GM23338 (cell line): ENCODE measurements around the gene UGT2B17. TPM values are rescaled to one million over a fixed set of nuclear protein-coding genes. Genes with fewer than 3 reads are reported as not detected.

Source experiments
- ATAC-seq: fragments of 200-7000 bp; cut with Tn5 transposase; 3 replicates; pipeline ENCODE4 v1.9.1; 2020
- DNase-seq: peaks from one replicate; pipeline ENCODE4 v3.0.0-alpha.2; 2015; ENCODE audit warnings: low spot score
- H2AFZ ChIP-seq: fragments of 200-600 bp; sonication (generic); 2 replicates; pipeline ENCODE4 v1.8.0; 2016; ENCODE audit warnings: antibody characterized with exemption, mild to moderate bottlenecking, moderate library complexity
- H3F3A ChIP-seq: fragments of 200-600 bp; sonication (generic); replicated peaks from 2 replicates; pipeline ENCODE4 v1.8.0; 2017; ENCODE audit warnings: antibody characterized with exemption, mixed run types, low read depth
- H3K27ac ChIP-seq: fragments of 200-600 bp; sonication (generic); 2 replicates; pipeline ENCODE4 v1.6.1; 2016; ENCODE audit warnings: low read depth
- H3K27me3 ChIP-seq: fragments of 200-600 bp; sonication (generic); 2 replicates; pipeline ENCODE4 v1.8.0; 2016; ENCODE audit warnings: mild to moderate bottlenecking, mixed run types, moderate library complexity; ENCODE audit not compliant: insufficient read depth
- H3K36me3 ChIP-seq: fragments of 200-600 bp; sonication (generic); 2 replicates; pipeline ENCODE4 v1.8.0; 2016; ENCODE audit warnings: mild to moderate bottlenecking; ENCODE audit not compliant: insufficient read depth
- H3K4me1 ChIP-seq: fragments of 200-600 bp; sonication (generic); 2 replicates; pipeline ENCODE4 v1.8.0; 2016; ENCODE audit warnings: mild to moderate bottlenecking, moderate library complexity; ENCODE audit not compliant: insufficient read depth
- H3K4me2 ChIP-seq: fragments of 200-600 bp; sonication (generic); 2 replicates; pipeline ENCODE4 v1.7.1; 2017; ENCODE audit warnings: mixed run types
- H3K4me3 ChIP-seq: fragments of 200-600 bp; sonication (generic); 2 replicates; pipeline ENCODE4 v1.6.1; 2016; ENCODE audit warnings: mixed run types
- H3K79me2 ChIP-seq: fragments of 200-600 bp; sonication (generic); replicated peaks from 2 replicates; pipeline ENCODE4 v1.8.0; 2017; ENCODE audit warnings: mild to moderate bottlenecking; ENCODE audit not compliant: insufficient read depth
- H3K9me2 ChIP-seq: fragments of 200-600 bp; sonication (generic); 2 replicates; pipeline ENCODE4 v1.8.0; 2017; ENCODE audit not compliant: insufficient read depth
- H4K20me1 ChIP-seq: fragments of 200-600 bp; sonication (generic); replicated peaks from 2 replicates; pipeline ENCODE4 v1.8.0; 2017; ENCODE audit warnings: mild to moderate bottlenecking; ENCODE audit not compliant: insufficient read depth
- H3K27ac Mint-ChIP-seq: 2 replicates; pipeline ENCODE4 v1.8.0; 2020; ENCODE audit warnings: inconsistent platforms, mild to moderate bottlenecking, moderate library complexity, mixed read lengths
- H3K27me3 Mint-ChIP-seq: 3 replicates; pipeline ENCODE4 v1.8.0; 2022; ENCODE audit warnings: low read depth, mild to moderate bottlenecking, moderate library complexity, mixed read lengths, inconsistent platforms; ENCODE audit not compliant: insufficient read depth, poor library complexity
- H3K36me3 Mint-ChIP-seq: 3 replicates; pipeline ENCODE4 v1.8.0; 2021; ENCODE audit warnings: low read depth, mild to moderate bottlenecking, inconsistent platforms, moderate library complexity, mixed read lengths
- H3K4me1 Mint-ChIP-seq: 3 replicates; pipeline ENCODE4 v1.8.0; 2020; ENCODE audit warnings: mild to moderate bottlenecking, inconsistent platforms, mixed read lengths
- H3K4me3 Mint-ChIP-seq: 3 replicates; pipeline ENCODE4 v1.8.0; 2021; ENCODE audit warnings: moderate library complexity, mild to moderate bottlenecking, inconsistent platforms, mixed read lengths
- H3K9me3 Mint-ChIP-seq: 3 replicates; pipeline ENCODE4 v1.8.0; 2020; ENCODE audit warnings: moderate library complexity, mild to moderate bottlenecking, inconsistent platforms, mixed read lengths
- EZH2 ChIP-seq: fragments of 200-600 bp; sonication (generic); IDR thresholded peaks from one replicate; pipeline ENCODE4 v1.8.0; 2017; ENCODE audit warnings: antibody characterized with exemption, mild to moderate bottlenecking, low read depth; ENCODE audit not compliant: unreplicated experiment
- EZH2phosphoT487 ChIP-seq: fragments of 200-600 bp; sonication (generic); IDR thresholded peaks from one replicate; pipeline ENCODE4 v1.8.1; 2018; ENCODE audit warnings: antibody characterized with exemption; ENCODE audit not compliant: unreplicated experiment
- NANOG ChIP-seq: IDR thresholded peaks from 2 replicates; pipeline ENCODE4 v1.6.1; 2016; ENCODE audit warnings: antibody characterized with exemption, borderline replicate concordance
- ZNF331 ChIP-seq: fragments of 250-450 bp; sonication (Bioruptor Pico); IDR thresholded peaks from 2 replicates; pipeline ENCODE4 v1.5.0; 2020; ENCODE audit warnings: low read depth, mild to moderate bottlenecking, moderate library complexity
- polyA plus RNA-seq: library from polyadenylated mRNA; unstranded; fragments of >200 nt; fragmentation: Nextera tagmentation; extraction: Ambion mirVana; gene quantifications from 2 replicates; pipeline ENCODE4 v1.2.1, GENCODE V29; 2016
- total RNA-seq: library from RNA; depleted of rRNA; stranded (reverse); fragments of >200 nt; shearing (Covaris generic); gene quantifications from 2 replicates; pipeline ENCODE4 v1.2.3, GENCODE V29; 2014
- TF ChIP-seq, protein P1 (sequence below): IDR thresholded peaks from one replicate; pipeline ENCODE4 v1.6.1; 2018; ENCODE audit warnings: antibody characterized with exemption; ENCODE audit not compliant: unreplicated experiment
- TF ChIP-seq, protein P2 (sequence below): fragments of 250-450 bp; sonication (Bioruptor Pico); IDR thresholded peaks from 2 replicates; pipeline ENCODE4 v1.5.0; 2020; ENCODE audit warnings: mild to moderate bottlenecking, moderate library complexity

UGT2B17 gene
- total and polyA plus RNA-seq, 2 experiments from 2014 or later, result not detected

DNA sequence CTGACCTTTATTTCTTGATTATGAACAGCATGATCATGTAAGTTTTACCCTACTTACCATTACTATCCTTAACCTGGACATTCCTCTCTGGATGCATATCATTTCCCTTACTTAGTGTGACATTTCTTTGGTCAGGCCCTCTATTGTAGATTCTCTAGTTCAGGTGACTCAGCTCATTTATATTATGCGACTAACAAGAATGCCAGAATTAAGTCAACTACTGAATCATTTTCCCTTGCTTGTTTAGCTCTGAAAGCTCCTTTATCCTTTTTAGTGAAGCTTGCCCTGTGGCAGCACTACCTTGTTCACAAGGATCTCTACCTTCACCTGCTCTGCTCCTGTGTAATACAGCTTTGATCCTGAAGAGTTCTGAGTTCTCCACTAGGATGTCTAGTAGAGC, 15.1 kb upstream of the UGT2B17 start (continued):
- TF ChIP-seq, protein P1, sequence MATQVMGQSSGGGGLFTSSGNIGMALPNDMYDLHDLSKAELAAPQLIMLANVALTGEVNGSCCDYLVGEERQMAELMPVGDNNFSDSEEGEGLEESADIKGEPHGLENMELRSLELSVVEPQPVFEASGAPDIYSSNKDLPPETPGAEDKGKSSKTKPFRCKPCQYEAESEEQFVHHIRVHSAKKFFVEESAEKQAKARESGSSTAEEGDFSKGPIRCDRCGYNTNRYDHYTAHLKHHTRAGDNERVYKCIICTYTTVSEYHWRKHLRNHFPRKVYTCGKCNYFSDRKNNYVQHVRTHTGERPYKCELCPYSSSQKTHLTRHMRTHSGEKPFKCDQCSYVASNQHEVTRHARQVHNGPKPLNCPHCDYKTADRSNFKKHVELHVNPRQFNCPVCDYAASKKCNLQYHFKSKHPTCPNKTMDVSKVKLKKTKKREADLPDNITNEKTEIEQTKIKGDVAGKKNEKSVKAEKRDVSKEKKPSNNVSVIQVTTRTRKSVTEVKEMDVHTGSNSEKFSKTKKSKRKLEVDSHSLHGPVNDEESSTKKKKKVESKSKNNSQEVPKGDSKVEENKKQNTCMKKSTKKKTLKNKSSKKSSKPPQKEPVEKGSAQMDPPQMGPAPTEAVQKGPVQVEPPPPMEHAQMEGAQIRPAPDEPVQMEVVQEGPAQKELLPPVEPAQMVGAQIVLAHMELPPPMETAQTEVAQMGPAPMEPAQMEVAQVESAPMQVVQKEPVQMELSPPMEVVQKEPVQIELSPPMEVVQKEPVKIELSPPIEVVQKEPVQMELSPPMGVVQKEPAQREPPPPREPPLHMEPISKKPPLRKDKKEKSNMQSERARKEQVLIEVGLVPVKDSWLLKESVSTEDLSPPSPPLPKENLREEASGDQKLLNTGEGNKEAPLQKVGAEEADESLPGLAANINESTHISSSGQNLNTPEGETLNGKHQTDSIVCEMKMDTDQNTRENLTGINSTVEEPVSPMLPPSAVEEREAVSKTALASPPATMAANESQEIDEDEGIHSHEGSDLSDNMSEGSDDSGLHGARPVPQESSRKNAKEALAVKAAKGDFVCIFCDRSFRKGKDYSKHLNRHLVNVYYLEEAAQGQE, result no peak
- no peak for TF ChIP-seq EZH2phosphoT487
- no peak for TF ChIP-seq ZNF331 (CRISPR knock-in tag)
- TF ChIP-seq, protein P2, sequence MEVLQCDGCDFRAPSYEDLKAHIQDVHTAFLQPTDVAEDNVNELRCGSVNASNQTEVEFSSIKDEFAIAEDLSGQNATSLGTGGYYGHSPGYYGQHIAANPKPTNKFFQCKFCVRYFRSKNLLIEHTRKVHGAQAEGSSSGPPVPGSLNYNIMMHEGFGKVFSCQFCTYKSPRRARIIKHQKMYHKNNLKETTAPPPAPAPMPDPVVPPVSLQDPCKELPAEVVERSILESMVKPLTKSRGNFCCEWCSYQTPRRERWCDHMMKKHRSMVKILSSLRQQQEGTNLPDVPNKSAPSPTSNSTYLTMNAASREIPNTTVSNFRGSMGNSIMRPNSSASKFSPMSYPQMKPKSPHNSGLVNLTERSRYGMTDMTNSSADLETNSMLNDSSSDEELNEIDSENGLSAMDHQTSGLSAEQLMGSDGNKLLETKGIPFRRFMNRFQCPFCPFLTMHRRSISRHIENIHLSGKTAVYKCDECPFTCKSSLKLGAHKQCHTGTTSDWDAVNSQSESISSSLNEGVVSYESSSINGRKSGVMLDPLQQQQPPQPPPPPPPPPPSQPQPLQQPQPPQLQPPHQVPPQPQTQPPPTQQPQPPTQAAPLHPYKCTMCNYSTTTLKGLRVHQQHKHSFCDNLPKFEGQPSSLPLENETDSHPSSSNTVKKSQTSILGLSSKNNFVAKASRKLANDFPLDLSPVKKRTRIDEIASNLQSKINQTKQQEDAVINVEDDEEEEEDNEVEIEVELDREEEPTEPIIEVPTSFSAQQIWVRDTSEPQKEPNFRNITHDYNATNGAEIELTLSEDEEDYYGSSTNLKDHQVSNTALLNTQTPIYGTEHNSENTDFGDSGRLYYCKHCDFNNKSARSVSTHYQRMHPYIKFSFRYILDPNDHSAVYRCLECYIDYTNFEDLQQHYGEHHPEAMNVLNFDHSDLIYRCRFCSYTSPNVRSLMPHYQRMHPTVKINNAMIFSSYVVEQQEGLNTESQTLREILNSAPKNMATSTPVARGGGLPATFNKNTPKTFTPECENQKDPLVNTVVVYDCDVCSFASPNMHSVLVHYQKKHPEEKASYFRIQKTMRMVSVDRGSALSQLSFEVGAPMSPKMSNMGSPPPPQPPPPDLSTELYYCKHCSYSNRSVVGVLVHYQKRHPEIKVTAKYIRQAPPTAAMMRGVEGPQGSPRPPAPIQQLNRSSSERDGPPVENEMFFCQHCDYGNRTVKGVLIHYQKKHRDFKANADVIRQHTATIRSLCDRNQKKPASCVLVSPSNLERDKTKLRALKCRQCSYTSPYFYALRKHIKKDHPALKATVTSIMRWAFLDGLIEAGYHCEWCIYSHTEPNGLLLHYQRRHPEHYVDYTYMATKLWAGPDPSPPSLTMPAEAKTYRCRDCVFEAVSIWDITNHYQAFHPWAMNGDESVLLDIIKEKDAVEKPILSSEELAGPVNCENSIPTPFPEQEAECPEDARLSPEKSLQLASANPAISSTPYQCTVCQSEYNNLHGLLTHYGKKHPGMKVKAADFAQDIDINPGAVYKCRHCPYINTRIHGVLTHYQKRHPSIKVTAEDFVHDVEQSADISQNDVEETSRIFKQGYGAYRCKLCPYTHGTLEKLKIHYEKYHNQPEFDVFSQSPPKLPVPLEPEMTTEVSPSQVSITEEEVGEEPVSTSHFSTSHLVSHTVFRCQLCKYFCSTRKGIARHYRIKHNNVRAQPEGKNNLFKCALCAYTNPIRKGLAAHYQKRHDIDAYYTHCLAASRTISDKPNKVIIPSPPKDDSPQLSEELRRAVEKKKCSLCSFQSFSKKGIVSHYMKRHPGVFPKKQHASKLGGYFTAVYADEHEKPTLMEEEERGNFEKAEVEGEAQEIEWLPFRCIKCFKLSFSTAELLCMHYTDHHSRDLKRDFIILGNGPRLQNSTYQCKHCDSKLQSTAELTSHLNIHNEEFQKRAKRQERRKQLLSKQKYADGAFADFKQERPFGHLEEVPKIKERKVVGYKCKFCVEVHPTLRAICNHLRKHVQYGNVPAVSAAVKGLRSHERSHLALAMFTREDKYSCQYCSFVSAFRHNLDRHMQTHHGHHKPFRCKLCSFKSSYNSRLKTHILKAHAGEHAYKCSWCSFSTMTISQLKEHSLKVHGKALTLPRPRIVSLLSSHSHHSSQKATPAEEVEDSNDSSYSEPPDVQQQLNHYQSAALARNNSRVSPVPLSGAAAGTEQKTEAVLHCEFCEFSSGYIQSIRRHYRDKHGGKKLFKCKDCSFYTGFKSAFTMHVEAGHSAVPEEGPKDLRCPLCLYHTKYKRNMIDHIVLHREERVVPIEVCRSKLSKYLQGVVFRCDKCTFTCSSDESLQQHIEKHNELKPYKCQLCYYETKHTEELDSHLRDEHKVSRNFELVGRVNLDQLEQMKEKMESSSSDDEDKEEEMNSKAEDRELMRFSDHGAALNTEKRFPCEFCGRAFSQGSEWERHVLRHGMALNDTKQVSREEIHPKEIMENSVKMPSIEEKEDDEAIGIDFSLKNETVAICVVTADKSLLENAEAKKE (CRISPR knock-in tag), result no peak
- no peak for TF ChIP-seq EZH2

DNA sequence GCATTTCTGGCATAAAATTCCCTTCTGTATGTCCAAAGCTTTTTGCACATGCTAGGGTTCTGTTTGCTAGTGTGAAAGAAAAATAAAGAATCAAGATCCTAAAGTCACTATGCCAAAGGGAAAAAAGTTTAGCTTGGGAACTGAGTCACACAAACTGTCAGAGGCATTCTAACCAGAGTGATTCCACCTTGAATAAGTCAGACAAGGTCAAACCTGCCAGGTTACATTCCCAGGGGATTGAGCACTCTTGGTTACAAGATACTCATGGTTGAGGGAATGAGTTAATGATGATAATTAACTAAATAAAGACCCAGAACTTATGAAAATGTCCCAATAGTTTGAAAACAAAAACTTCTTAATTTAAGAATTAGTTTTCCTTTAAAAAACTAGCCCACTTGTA, 13.7 kb upstream of the UGT2B17 start:
- Mint-ChIP-seq H3K27ac (no peak overlapping the region), H3K4me1 (peaks cover 15% of the 10 kb centered on the region; the same call in 2 of the 3 replicates), H3K4me3 (no peak overlapping the region), H3K36me3 (no peaks in the 10 kb centered on the region), H3K9me3 (peaks cover 5% of the 10 kb centered on the region; the same call in 2 of the 3 replicates), H3K27me3 (no peaks in the 10 kb centered on the region)
- Histone ChIP-seq H3K4me3 (no peak overlapping the region), H2AFZ (no peak overlapping the region), H3K9me2 (no peaks in the 10 kb centered on the region), H3F3A (no peaks in the 10 kb centered on the region), H3K79me2 (no peaks in the 10 kb centered on the region), H3K36me3 (no peaks in the 10 kb centered on the region), H4K20me1 (no peaks in the 10 kb centered on the region), H3K4me2 (no peak overlapping the region), H3K27ac (no peak overlapping the region), H3K4me1 (no peaks in the 10 kb centered on the region), H3K27me3 (no peaks in the 10 kb centered on the region)
- ATAC-seq (no peak; the same call in 2 of the 3 replicates), DNase-seq (peak; percentile 20)
- TF ChIP-seq ZNF331 (CRISPR knock-in tag) (no peak), EZH2phosphoT487 (no peak), NANOG (no peak)
